ENCODE data around the gene WDR18.

DNA sequence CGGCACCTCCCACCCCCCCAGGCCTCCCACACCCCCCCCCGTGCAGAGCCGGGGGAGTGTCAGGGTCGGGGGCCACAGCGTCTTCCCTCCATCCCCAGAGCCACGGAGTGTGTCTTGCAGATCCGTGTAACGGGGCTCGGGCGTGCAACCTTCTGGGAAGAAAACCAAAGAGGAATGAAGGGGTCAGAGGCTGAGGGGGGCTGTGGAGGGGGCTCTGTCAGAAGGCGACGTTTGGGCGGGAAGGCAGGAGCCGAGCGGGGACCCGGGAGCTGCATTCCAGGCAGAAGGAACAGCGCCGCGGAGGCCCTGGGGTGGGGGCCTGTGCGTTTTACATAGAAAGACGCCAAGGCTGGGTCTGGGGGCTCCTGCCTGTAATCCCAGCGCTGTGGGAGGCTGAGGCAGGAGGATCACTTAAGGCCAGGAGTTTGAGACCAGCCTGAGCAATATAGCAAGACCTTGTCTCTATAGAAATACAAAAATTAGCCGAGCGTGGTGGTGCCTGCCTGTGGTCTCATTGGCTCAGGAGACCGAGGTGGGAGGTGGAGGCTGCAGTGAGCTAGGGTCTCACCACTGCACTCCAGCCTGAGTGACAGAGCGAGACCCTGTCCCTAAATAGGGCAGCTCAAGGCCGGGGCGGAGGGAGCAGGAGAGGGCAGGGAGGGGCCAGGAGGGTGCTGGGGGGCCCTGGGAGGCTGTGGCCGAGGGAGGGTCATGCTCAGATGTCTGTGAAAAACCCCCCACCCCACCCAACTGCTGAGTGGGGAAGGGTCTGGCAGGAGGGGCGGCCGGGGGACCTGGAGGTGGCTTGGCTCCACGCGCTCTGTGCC, 30.5 kb upstream of the WDR18 start:
- TF ChIP-seq, protein P1, sequence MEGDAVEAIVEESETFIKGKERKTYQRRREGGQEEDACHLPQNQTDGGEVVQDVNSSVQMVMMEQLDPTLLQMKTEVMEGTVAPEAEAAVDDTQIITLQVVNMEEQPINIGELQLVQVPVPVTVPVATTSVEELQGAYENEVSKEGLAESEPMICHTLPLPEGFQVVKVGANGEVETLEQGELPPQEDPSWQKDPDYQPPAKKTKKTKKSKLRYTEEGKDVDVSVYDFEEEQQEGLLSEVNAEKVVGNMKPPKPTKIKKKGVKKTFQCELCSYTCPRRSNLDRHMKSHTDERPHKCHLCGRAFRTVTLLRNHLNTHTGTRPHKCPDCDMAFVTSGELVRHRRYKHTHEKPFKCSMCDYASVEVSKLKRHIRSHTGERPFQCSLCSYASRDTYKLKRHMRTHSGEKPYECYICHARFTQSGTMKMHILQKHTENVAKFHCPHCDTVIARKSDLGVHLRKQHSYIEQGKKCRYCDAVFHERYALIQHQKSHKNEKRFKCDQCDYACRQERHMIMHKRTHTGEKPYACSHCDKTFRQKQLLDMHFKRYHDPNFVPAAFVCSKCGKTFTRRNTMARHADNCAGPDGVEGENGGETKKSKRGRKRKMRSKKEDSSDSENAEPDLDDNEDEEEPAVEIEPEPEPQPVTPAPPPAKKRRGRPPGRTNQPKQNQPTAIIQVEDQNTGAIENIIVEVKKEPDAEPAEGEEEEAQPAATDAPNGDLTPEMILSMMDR (IDR thresholded peaks at IDR 0.05), result no peak
- TF ChIP-seq ZFX (IDR thresholded peaks at IDR 0.05; ENCODE audit: borderline replicate concordance), result no peak
